GM21528 (cell line): Measurements from ENCODE around the gene CYBA.

ENCODE experiments used
- ATAC-seq: cut with Tn5 transposase; IDR thresholded peaks from one replicate; pipeline ENCODE4 v1.9.1; 2021; ENCODE audit warnings: mild to moderate bottlenecking, moderate library complexity; ENCODE audit not compliant: unreplicated experiment, low FRiP score

CYBA gene

DNA sequence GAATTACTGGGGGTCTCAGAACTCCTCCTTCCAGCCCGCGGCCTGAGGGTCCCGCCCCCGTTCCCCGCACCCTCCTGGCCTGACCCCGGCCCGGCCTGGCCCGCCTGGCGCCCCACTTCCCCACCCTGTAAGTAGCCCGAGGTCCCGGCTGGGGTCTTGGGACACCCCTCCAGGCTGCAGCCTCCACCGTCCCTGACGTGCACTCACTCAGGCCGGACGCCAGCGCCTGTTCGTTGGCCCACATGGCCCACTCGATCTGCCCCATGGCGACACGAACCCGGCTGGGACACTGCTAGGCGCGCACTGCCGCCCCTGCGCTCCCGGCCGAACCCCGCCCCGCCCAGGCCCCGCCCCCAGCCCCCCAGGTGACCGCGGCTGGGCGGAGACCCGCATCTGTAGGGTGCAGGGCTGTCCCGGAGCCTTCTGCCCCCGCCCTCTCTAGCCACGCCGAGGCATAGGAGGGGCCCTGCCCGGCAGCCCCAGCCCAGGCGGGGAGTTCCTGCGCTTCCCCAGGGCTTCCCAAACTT is at the start of gene CYBA:
CYBA (minus strand) TSS at position 305 of the 527 bp plus-strand sequence; CDS start at position 265, 40 bp downstream.
- ATAC-seq, result peak; percentile 64

DNA sequence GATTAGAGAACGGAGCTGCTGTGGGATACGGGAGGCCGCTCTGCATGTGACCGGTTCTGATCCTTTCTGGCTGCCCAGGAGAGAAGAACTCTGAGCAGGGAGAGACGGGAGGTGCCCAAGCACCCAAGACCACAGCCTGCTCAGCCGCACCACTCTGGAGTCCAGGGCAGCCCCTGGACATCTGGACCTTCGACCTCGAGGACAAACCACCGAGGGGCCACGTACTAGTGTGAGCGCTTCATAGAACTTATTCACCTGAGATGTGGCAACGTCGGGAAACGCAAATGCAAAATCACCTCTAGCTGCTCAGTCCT is 49.4 kb upstream of the CYBA start:
- ATAC-seq, result no peak

DNA sequence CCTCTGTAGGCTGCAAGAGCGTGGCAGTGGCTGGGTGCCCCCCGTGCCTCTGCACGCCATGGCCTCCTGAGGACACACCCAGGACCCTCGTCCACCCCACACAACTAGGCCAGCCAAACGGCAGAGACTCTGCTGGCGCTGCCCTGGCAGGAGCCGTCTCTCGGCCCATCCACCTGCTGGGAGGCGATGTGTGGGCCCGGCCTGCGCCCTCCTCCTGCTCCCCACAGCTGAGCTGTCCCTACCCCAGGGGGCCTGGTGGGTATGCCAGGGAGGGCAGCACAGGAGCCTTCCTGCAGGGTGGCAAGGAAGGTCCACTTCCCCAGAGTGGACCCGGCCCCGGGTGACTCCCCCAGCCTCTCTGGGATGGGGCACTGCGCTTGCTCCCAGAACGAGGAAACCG is 48.3 kb upstream of the CYBA start:
- ATAC-seq, result no peak

DNA sequence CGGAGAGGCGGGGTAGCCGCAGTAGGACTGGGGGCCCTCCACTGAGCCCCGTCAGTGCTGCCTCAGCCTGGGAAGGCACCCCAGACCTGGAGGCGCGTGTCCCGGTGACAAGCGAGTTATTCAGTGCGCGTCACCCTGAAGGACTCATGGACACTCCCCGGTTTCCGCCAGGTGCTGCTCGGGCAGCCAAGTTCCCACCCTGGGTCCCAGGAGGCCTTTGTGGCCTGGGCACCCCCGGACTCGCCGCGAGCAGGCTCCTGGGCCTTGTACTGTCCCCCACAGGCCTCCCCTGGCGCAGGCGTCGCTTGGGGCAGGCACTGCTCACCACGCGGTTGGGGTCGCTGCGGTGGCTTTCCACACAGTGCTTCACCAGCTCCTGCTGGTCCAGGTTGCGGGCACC is 47.8 kb upstream of the CYBA start:
- ATAC-seq, result no peak

DNA sequence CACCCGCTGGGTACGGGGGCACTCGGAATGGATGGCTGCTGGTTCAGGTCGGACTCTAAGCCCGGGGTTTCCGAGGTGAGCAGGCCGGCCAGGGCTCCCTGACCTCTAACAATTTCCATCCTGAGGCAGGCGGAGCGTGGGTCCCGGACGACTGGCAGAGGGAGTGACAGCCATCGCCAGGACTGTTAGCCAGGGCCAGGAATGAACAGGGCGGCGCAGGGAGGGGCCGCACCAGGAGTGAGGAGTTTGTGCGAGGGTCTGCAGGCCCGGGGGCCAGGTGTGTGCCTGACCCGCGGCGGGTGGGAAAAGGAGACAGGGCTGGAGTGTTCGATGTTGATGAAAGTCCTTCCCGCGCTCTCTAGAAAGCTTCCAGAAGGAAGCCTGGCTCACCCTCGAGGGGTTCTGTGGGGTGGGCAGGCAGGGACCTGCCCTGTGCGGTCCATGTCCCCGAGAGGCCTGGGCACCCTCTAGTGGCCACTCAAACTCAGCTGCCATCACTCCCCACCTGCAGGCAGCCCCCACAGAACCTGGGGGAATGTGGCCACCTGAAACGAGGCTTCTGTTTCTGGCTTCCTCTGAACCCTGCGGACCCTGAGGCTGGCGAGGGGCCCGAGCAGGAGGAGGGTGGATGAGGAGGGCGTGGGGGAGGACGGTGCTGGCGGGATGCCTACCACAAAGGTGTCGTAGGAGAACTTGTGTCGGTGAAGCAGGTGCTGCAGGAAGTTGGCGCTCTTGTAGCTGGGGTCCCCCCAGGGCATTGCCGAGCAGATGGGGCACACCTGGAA is 47.2 kb upstream of the CYBA start:
- no peak for ATAC-seq

DNA sequence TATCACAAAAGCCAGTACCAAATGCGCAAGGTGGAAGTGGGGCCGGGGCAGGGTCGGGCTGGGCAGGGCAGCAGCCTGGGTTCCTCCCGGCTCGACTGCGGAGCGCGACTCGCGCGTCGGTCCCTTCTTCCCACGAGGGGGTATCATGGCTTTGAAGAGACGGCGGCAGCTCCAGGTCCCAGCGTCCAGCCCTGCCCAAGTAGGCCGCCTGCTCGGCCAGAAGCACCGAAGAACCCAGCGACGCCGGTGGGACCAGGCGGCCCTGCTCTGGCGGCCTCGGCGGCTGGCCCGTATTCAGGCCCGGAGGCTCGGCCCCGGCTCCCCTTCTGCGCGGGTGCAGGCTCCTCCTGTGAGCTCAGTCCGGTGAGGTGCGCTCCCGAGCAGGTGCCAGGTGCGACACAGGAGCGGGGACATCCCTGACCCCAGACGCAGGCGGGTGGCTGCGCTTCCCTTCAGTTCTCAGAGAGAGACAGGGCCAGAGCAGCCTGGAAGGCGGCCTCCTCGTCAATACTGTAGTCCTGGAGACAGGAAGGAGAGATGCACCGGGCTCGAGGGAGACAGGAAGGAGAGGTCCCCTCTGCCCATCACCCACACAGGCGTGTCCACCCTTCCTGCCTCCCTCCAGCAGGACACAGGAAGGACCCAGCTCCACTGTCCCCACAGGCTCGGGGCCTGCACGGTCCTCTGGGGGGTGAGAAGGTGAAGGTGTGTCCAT is 46.4 kb upstream of the CYBA start:
- ATAC-seq, result no peak

DNA sequence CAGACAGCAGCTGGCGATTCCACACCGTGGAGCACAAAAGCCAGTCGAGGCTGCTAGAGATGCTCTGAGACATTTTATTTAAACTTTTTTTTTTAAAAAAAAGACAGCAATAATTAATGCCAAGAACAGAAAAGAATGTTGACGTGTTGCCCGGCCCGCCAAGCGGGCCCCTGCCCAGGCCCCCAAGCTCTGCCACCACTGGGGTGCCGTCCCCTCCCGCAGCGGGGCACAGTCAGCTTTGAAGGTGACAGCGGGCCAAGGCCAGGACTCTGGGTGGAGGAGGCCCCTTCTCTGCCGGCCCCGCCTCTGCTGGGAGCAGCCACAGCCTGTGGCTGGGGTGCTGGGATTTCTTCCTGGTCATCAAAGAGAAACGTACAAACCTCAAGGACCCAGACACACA is 45.6 kb upstream of the CYBA start:
- no peak for ATAC-seq

DNA sequence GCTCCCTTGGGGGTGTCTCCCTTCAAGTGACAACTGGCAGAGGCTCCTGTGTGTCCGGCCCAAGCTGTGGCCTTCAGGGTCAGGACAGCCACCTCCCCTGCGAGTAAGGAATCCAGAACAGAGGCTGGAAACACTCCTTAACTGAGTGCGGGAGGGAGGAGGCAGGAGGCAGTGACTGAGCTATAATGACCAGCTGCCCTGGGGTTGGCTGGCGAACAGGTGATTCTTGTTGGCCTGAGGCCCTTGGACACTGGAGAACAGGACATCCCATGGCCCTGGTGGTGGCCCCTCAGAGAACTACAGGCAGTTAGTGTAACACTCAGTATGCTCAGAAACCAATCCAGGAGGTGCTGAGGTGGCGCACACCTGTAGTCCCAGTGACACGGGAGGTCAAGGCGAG is 44.9 kb upstream of the CYBA start:
- ATAC-seq, result no peak

DNA sequence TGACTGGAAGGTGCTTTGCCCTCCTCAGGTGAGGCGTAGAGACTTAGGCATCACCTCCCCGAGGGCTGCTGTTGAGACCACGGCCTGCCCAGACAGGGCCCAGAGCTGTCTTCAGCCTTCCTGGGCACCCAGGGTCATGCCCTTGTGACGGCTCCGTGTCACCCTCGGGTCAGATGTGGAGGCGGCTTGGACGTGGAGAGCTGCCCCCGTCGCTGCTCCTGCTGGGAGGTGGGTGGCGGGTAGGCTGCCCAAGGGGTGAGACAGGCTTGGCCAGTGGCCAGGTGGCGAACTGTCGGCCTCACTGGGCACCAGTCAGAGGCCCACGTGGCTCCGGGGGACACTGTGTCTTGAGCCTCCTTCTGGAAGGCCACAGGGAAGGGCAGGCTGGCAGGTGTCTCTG is 44.4 kb upstream of the CYBA start:
- no peak for ATAC-seq

DNA sequence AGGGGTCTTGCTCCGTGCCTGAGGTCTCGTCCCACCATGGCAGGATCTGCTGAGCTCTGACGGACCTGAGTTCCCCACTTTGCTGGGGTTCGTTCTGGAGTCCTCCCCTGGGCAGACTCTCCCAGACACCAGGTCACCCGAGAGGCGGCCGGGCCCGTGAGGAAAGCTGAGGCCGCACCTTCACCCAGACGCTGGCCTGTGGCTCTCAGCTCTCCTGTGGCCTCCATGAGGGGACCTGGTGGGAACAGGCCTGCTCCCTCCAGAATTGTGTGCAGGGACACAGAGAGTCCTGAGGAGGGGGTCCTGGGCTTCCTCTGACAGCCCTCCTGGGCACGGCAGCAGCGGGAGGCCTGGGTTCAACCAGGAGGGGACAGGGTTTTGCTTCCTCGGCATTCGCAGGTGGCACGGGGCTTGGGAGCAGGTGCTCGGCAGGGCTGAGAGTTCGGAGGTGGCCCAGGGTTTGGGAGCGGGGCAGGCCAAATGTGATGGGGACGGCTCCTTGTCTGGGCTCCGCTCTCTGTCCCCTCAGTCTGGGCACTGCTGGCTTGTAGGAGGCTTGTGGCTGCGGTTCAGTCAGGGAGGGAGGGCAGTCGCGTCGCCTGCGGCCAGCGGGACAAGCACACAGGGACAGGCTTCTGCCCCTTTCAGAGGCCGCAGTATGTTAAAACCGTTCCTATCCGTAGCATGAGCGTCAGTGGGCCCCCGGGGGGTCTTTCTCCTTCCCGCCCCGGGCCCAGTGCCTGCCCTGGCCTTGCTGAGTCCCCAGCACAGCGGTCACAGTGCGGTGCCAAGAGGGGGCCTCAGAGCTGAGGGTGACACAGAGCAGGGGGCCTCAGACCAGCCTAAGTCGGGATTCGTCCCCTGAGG is 43.6 kb upstream of the CYBA start:
- ATAC-seq, result no peak

DNA sequence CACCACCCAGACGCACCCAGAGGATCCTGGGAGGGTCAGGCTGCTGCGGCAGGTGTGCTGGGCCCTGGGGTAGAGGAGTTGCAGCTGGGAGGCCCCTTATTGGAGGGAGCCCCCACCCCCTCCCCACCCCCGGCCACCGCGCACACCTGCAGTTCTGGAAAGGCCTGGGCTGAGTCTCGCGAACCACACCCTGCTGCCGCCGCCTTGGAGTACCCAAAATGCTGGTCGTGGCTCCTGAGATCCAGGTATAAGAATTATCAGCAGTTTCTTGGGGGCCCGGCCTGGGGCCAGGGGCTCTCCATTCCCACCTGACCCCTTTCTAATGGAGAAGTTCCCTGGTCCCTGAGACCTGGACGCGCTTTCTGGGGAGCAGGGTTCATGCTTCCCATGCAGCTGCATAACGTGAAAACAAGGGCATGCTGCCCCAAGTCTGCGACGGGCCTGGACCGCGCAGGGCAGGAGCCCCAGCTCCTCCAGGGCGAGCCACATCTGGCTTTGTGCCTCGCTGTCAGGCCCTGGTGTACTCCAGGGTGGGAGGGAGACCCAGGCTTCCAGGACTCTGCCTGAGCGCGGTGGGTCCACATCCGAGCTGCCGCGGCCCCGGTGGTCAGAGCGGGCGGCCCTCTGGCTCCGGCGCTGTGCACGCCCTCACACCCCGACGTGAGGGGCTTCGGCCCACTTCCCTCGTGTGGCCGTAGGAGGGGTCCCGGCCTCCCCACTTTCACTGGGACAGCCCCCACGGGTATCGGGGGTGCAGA is 42.7 kb upstream of the CYBA start:
- ATAC-seq, result no peak

DNA sequence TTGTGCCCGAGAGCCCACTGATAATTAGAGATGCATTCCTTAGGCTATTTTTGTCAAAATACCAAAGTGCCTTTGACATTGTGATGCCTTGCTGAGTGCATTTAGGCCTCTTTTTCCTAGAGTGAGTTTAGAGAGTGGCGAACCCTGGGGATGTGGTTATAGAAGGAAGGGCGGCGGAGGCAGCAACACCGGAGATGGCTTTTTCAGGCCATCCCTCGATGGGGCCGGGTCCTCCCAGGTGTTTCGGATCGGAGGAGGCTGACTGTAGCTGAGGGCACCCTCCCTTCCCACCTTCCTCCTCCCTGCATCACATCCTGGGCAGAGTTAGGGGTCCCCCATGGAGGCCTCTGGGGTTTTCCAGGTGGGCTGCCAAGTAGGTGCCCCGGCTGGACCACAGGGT is 42.0 kb upstream of the CYBA start:
- ATAC-seq, result no peak

DNA sequence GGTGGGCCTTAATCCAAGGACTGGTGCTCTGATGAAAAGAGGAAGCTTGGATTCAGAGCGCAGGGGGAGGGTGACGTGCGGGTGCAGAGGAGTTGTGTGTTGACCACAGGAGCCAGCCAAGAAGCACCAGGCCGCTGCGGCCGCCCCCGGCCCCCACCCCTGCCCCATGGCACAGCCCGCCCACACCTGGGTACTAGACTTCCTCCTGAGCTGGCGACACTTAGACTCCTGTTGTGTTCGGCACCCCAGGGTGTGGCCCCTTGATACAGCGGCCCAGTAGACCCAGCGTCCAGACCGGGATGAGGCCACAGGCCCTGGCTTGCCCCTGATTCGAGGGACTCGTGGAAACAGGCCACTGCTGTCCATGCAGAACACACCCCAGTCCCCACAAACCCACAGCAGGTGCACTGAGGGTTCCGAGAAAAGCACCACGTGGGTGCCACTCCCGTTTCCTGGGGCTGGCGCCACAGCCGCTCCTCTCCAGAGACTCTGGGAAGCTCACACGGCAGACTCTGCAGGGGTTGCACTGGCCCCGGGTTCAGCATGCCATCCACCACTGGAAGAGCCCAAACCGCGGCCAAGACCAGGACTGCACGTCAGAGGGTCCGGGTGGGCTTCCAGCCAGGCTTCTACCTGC is 41.2 kb upstream of the CYBA start:
- no peak for ATAC-seq

DNA sequence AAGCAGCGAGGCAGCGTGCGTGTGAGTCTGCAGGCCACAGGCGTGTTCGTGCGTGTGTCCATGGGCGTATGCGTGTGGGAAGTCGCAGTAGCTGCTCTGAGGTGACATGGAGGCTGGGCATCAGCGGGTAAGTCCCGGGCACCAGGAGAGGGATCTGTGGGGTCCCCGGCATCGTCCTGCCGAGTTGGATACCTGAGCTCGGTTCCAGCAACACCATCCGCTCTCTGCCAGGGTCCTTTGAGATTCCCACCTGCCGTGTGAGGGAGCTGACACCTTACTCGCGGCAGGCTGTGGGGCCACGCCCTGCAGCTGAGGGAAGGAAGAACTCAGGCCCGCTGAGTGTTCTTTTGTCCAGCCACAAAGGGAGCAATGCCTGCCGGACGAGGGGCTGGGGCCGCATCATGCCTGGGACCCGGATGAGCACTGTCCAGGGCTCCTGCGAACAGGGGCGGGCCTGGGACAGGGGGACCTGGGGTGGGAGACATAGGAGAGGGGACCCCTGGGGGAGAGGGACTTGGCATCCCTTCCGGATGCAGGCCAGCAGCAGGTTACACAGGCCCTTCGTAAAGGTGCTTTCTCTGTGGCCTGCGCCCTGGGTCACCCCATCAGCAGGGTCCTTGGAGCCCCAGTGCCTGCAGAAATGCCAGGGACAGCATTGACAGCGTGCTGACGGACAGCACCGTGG is 40.4 kb upstream of the CYBA start:
- no peak for ATAC-seq

DNA sequence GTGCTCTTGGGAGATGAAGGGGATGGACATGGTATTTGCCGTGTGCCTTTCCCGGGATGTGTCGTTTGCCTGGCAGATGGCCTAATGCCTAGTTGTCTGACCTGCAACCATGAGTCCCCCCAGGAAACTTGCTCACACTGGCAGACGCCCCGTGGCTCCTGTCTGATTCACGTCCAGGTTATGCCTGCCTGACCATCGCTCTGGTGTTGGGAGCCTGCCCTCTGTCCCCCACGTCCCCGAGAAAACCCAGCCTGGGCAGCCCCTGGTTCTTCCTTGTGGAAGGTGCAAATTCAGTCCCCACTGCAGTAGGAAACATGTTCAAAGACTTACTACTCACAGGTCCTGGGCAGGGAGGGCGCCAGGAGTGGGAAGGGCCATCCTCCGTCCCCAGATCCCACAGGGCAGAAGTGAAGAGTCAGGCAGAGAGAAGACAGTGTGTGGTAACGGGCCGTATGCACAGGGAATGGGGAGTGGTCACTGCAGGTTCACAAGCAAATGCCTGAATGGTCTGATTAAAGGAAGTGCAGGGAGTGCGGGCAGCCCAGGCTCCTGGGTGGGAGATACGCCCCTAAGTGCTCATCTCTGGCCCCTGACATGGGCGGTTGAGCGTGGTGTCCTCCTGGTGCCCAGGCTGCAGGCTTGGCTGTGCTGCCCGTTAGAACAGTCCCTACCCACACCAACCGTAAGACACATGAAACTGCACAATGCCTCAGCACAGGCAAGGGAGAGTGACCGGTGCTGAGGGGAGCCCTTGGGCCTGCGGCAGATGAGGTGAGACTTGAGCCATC is 39.7 kb upstream of the CYBA start:
- ATAC-seq, result no peak

DNA sequence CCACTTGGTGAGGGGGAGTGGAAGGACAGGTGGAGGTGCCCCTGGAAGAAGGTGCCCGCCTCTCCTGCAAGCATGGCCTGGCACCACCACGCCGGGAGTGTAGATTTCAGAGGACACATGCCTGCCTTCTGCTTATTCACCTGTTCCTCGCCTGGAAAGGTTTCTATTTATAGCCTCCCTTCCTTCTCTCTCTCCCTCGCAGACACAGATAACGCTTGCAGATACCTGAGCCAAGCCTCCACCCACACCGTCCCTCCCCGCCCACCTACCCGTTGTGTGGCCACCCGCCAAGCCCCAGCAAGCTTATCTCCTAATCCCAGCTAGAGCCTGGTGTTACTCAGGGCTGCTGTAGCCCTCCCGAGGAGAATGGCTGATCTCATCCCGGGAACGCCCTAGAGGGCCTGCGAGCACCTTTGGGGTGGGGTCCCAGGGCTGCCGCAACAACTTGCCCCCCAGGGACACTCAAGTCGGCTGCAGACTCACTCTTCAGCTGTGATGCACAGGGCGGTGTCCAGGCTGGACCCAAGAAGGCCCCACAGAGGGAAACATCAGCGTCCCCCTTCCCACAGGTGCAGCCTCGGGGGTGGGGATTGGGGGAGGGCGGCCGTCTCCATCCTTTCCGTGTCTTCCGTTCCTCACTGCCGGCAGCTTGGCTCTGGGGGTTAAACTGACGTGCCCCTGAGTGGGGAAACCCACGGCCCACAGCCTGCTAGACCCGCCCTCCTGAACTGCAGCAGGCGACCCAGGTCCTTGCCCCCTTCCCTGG is 37.3 kb upstream of the CYBA start:
- ATAC-seq, result no peak

DNA sequence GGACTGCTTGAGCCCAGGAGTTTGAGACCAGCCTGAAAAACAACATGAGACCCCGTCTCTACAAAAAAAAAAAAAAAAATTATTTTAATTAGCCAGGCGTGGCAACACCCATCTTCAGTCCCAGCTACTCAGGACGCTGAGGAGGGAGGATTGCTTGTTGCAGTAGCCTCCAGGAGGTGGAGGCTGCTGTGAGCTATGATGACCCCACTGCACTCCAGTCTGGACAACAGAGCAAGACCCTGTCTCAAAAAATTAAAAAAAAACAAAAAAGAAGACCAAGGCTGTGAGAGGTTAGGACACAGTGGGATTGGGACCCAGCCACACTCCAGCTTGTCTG is 36.8 kb upstream of the CYBA start:
- no peak for ATAC-seq

DNA sequence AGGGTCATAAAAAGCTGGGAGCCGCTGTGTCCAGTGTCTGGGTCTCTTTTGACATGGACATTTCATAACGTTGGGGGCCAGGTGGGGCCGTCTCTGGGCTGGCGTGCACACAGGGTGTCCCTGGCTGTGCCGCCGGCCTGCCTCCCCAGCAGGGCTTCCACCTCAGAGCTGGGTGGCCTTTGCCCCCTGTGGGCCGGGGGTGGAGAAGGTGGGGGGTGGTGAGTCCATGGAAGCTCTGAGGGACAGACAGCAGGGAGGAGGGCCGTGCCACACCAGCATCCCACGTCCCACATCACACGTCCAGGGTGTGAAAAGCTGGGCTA is 36.4 kb upstream of the CYBA start:
- no peak for ATAC-seq
